Measurements from ENCODE around the gene ITGA7.
"Not testable (repeated sequence)": the region's sequence is repeated elsewhere in the genome, so short reads cannot be mapped to it uniquely, and the experiment has no call there.

The ITGA7 gene

GRCh38 chr12:55679691-55680090 is 28.0 kb downstream of the ITGA7 start:
- DNase-seq, result no peak

GRCh38 chr12:55676707-55677106 is 31.0 kb downstream of the ITGA7 start:
- no peak for DNase-seq

- no peak for DNase-seq
These were observed 32.0 kb downstream of the ITGA7 start for GRCh38 chr12:55675666-55676065.

- DNase-seq, result no peak
These were observed 34.1 kb downstream of the ITGA7 start for GRCh38 chr12:55673638-55674037.

- DNase-seq, result no peak
These were observed 36.0 kb downstream of the ITGA7 start for GRCh38 chr12:55671746-55672145.

- DNase-seq, result no peak
These were observed 37.4 kb downstream of the ITGA7 start for GRCh38 chr12:55670276-55670675.

GRCh38 chr12:55666508-55666907 is 41.2 kb downstream of the ITGA7 start:
- no peak for DNase-seq

GRCh38 chr12:55664826-55665225 is 42.9 kb downstream of the ITGA7 start:
- DNase-seq, result no peak

- no peak for DNase-seq
These were observed 44.3 kb downstream of the ITGA7 start for GRCh38 chr12:55663391-55663790.

GRCh38 chr12:55659486-55660385 is 48.0 kb downstream of the ITGA7 start:
- no peak for DNase-seq

- DNase-seq, result no peak
These were observed 48.9 kb downstream of the ITGA7 start for GRCh38 chr12:55658635-55659391.

GRCh38 chr12:55658212-55658611 is 49.5 kb downstream of the ITGA7 start:
- DNase-seq, result no peak

GRCh38 chr12:55657212-55657611 is 50.5 kb downstream of the ITGA7 start:
- no peak for DNase-seq

- DNase-seq, result no peak
These were observed 53.0 kb downstream of the ITGA7 start for GRCh38 chr12:55654511-55655214.

GRCh38 chr12:55653031-55653430 is 54.7 kb downstream of the ITGA7 start:
- DNase-seq, result no peak

GRCh38 chr12:55652352-55652751 is 55.4 kb downstream of the ITGA7 start:
- no peak for DNase-seq

- DNase-seq, result no peak
These were observed 56.4 kb downstream of the ITGA7 start for GRCh38 chr12:55651299-55651683.

- DNase-seq, result not testable (repeated sequence)
These were observed 56.9 kb downstream of the ITGA7 start for GRCh38 chr12:55650620-55651298.

- no peak for DNase-seq
These were observed 60.7 kb downstream of the ITGA7 start for GRCh38 chr12:55647027-55647426.

GRCh38 chr12:55644591-55644990 is 63.1 kb downstream of the ITGA7 start:
- no peak for DNase-seq

GRCh38 chr12:55642669-55643068 is 65.0 kb downstream of the ITGA7 start:
- DNase-seq, result no peak

- DNase-seq, result no peak
These were observed 65.4 kb downstream of the ITGA7 start for GRCh38 chr12:55642267-55642666.

- no peak for DNase-seq
These were observed 66.1 kb downstream of the ITGA7 start for GRCh38 chr12:55641595-55641994.
